AG04449 (cell line): ENCODE results near the gene DOCK2.

Source experiments
- CTCF ChIA-PET: fragments of 350-600 bp; formaldehyde crosslinking; extraction: SDS; loops from one replicate; lab custom pipeline; 2021; ENCODE audit warnings: antibody characterized with exemption; lab: Yijun Ruan, JAX
- POLR2A ChIA-PET: fragments of 400-600, 350-600 bp; formaldehyde crosslinking; extraction: SDS; loops from one replicate; lab custom pipeline; 2020; ENCODE audit warnings: antibody characterized with exemption, inconsistent platforms; lab: Yijun Ruan, JAX
- DNase-seq: peaks from one replicate; pipeline ENCODE4 v3.0.0-alpha.2; 2010; ENCODE audit warnings: low read depth, low spot score
- H3K4me3 ChIP-seq: 2 replicates; pipeline ENCODE4 v1.5.1; 2011; ENCODE audit warnings: low read depth, mild to moderate bottlenecking, control low read depth, low read length
- TF ChIP-seq, protein P1 (sequence below): IDR thresholded peaks from one replicate; pipeline ENCODE4 v1.5.1; 2011; ENCODE audit warnings: mild to moderate bottlenecking, moderate library complexity, low read length, control low read depth, inconsistent platforms; ENCODE audit not compliant: insufficient read depth; ENCODE audit errors: missing control alignments

Gene DOCK2

DNA sequence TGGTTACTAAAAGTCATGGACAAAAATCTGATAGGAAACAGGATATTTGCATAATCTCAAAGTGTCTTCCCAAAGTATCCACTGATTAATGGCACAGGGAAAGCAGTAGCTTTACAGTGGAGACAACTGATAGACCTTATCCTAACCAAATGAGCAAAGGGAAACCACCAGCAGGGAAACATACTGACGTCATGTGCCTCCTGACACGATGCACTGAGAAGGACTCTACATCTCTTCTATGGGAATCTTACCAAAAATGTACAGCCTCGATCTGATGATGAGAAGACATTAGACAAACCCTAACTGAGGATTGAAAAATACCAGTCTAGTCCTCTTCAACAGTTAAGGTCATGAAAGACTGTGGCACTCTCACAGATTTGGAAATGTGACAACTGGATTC is 177.0 kb downstream of the DOCK2 start:
- DNase-seq = no peak
- TF ChIP-seq, protein P1, sequence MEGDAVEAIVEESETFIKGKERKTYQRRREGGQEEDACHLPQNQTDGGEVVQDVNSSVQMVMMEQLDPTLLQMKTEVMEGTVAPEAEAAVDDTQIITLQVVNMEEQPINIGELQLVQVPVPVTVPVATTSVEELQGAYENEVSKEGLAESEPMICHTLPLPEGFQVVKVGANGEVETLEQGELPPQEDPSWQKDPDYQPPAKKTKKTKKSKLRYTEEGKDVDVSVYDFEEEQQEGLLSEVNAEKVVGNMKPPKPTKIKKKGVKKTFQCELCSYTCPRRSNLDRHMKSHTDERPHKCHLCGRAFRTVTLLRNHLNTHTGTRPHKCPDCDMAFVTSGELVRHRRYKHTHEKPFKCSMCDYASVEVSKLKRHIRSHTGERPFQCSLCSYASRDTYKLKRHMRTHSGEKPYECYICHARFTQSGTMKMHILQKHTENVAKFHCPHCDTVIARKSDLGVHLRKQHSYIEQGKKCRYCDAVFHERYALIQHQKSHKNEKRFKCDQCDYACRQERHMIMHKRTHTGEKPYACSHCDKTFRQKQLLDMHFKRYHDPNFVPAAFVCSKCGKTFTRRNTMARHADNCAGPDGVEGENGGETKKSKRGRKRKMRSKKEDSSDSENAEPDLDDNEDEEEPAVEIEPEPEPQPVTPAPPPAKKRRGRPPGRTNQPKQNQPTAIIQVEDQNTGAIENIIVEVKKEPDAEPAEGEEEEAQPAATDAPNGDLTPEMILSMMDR = no peak
- ChIA-PET POLR2A (no interaction called here), CTCF (interaction anchor here (0.8 kb wide), 1 partner anchor 166 kb away, joined by 4 read pairs; the partner anchor contains the start of gene INSYN2B)
- no peak overlapping the region for H3K4me3 ChIP-seq

DNA sequence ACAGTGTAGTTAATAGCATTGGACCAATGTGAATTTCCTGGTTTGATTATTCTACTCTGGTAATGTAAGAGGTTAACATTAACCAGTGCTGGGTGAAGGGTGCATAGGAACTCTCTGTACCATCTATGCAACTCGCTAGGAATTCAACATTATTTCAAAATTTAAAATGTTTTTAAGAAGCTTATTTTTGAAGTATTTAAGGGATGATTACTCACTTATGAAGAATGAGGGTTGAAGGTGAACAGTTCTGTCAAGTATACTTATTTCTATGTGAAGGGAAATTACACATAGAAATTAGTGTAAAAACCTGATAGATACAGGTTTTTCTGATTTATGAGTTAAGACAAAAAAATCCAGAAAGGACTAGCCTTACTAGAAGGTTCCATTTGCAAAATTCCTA is 177.4 kb downstream of the DOCK2 start:
- ChIA-PET CTCF (interaction anchor here (0.8 kb wide), 1 partner anchor 166 kb away, joined by 4 read pairs; the partner anchor contains the start of gene INSYN2B), POLR2A (no interaction called here)
- no peak for DNase-seq
- H3K4me3 ChIP-seq = no peak overlapping the region
- TF ChIP-seq, protein P1 = no peak

DNA sequence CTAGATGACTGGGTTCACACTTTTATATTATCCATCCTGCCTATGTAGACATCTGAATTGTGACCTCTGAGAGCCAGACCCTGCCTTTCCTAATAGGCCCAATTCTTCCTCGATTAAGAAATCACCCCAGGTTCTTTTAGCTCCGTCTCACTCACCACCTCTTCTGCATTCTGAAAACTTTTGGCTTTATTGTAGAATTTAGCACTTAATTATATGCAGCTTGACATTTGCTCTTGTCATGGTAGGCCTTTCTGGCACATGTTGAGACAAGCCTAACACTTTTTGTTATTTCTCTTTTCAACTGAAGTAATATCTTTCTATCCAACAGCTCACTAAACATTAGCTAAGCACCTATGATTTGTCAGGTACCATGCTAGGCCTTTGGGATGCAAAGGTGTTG is 180.0 kb downstream of the DOCK2 start:
- ChIA-PET CTCF (no interaction called here), POLR2A (no interaction called here)
- no peak overlapping the region for H3K4me3 ChIP-seq
- TF ChIP-seq, protein P1 = no peak
- no peak for DNase-seq

DNA sequence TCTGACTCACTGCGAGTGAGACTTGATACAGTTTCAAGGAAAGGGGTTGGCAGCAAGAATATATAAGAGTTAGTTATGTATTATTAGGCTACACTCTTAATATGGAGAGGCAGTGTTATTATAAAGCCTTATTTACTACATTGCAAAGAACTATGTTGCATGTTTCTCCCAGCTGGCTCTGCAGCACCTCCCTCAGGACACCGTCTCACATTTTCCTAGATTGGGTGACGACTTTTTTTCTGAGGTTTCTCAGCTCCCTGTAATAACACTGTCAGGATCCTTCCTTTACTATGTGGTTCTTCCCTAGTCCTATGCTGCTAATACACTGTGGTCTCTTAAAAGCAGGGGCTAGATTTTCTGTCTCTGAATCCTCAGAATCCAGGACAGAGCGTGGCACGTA is 189.5 kb downstream of the DOCK2 start:
- POLR2A ChIA-PET = no interaction called here
- H3K4me3 ChIP-seq = no peak overlapping the region
- no peak for DNase-seq
- TF ChIP-seq, protein P1 = no peak
- CTCF ChIA-PET = interaction anchor here (1.5 to 1.6 kb wide), 2 partner anchors 8 to 120 kb away, joined by 3 to 4 read pairs; no protein-coding TSS in a partner anchor

DNA sequence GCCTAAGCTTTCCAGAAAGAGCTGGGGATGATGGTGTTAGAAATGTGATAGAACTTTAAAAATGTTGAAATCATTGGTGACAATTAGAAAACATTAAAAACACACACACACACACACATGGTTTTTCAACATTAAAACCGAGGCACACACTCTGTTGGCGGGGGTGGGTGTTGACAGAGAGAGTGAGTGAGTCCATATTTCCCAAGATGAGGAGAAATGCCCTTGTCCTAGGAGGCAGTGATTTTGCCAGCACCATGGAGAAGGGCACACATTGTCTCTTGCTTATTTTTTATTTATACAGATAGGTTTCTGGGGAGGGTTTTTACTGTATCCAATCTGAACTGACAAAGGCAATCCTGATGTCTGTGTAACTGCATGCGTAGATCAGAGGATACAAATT is 190.7 kb downstream of the DOCK2 start:
- ChIA-PET CTCF (interaction anchor here (1.0 to 1.6 kb wide), 2 partner anchors 10 to 153 kb away, joined by 4 read pairs; partner anchors contain the start of gene INSYN2B), POLR2A (no interaction called here)
- H3K4me3 ChIP-seq = no peak overlapping the region
- DNase-seq = no peak
- TF ChIP-seq, protein P1 = no peak

DNA sequence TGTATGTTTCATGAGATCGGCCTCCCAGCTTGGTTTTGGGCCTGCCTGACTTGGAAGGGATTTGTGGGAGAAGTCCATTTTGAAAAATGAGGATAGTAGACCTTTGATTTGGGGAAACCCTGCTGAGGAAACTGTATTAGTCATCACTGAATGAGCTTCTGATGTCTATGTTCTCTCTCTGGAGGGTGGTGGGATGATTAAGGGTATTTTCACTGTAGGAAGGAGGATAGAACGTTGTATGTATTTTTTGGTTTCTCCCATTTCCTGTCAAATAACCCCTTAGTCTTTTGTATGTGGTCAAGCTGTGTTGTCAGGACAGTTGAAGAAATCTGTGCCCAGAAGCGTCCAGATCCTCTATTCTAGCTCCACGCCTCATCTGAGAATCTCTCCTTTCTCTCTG is 191.3 kb downstream of the DOCK2 start:
- no peak overlapping the region for H3K4me3 ChIP-seq
- CTCF ChIA-PET = interaction anchor here (1.0 to 1.5 kb wide), 2 partner anchors 9 to 152 kb away, joined by 3 to 4 read pairs; partner anchors contain the start of gene INSYN2B
- DNase-seq = no peak
- POLR2A ChIA-PET = no interaction called here
- TF ChIP-seq, protein P1 = no peak
